ENCODE data around the gene SPATA3.

The SPATA3 gene

DNA sequence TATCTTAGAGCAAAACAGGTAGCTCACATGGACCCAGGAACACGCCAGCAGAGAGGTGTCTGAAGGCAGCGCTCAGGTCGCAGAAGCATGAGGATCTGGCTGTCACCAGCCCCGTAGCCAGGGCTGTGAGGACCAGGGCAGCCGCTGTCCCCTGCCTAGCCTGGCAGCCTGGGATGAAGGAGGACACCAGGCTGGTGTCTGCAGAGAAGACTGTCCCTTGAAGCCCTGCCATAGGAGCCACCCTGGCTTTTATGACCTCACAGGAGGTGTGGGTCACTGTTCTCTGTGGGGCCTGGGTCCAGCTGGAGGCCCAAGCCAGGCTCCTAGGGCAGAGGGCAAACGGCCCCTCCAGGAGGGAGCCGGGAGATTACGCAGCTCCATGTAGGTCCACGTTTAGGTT, at the start of gene SPATA3:
TSS of gene SPATA3 (plus strand) at position 301 of the 400 bp plus-strand sequence. CDS start 113 bp downstream, outside the sequence.
- Histone ChIP-seq H3K27ac (ENCODE audit: low read depth, low read length) (no peak within 1 kb of the TSS), H3K27me3 (ENCODE audit: insufficient read depth, low read length) (peaks cover 94% of the 10 kb centered on the region), H3K79me2 (ENCODE audit: control insufficient read depth, insufficient read depth, low read length, unreplicated experiment) (no peaks in the 10 kb centered on the region), H3K36me3 (ENCODE audit: insufficient read depth, low read length) (no peaks in the 10 kb centered on the region), H3K4me3 (ENCODE audit: low read depth, low read length) (no peak within 1 kb of the TSS), H3K4me1 (ENCODE audit: control insufficient read depth, insufficient read depth, low read length, unreplicated experiment) (no peaks in the 10 kb centered on the region), H2AFZ (ENCODE audit: low read length, unreplicated experiment) (no peak within 1 kb of the TSS)

DNA sequence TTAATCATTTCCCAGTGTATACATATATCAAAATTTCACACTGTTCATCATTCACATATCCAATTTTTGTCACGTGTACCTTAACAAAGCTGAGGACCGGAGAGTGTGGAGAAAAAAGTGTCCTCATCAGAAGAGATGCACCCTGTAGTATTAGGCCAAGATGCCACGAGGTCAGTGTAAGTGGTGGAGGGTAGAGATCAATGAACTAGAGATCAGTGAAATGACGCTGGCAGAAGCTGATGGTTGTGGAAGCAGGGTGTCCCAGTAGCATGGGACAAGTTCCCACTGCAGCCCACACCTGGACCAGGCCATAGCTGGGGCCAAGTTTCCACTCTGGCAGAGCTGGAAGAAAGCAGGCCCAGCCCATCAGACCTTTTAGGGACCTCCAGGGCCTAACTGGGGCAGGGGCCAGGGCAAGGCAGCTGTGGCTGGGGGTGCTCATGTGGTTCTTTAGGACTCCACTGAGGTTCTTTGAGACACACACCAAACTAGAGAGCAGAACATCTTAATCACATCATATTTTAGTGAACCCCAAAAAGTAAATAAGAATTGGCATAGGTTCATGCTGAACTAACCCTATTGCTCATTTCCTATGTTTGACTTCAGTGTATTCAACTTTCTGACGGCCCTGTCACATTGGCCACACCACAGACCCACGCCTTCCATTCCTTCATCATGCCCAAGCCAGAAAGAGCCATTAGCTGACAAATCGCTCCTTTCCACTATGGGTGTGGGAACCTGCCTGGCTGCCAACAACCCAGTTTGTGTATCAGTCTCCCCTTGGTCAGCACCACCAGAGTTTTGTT, 49.3 kb upstream of the SPATA3 start:
- Histone ChIP-seq H3K4me1 (ENCODE audit: control insufficient read depth, insufficient read depth, low read length, unreplicated experiment) (no peaks in the 10 kb centered on the region), H3K79me2 (ENCODE audit: control insufficient read depth, insufficient read depth, low read length, unreplicated experiment) (no peaks in the 10 kb centered on the region), H3K36me3 (ENCODE audit: insufficient read depth, low read length) (no peaks in the 10 kb centered on the region), H2AFZ (ENCODE audit: low read length, unreplicated experiment) (no peak overlapping the region), H3K27me3 (ENCODE audit: insufficient read depth, low read length) (peaks cover 17% of the 10 kb centered on the region; the same call in 1 of the 2 replicates), H3K4me3 (ENCODE audit: low read depth, low read length) (no peak overlapping the region), H3K27ac (ENCODE audit: low read depth, low read length) (no peak overlapping the region)

DNA sequence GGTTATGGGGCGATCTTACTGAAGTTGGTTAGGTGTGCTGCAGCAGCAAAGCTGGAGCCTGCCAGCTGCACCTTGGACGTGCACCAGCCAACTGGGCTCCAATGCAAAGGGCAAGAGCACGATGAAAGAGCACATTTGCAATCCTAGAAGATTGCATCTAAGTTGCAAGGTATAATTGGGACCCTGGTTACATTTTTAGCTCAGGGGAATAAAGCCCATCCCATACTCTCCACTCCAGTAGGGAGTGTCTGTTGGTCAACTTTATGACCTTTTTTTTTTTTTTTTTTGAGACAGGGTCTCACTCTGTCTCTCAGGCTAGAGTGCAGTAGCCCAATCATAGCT, 48.7 kb upstream of the SPATA3 start:
- no peak overlapping the region for H3K4me3 ChIP-seq (ENCODE audit: low read depth, low read length)
- H3K36me3 ChIP-seq (ENCODE audit: insufficient read depth, low read length) = no peaks in the 10 kb centered on the region
- H2AFZ ChIP-seq (ENCODE audit: low read length, unreplicated experiment) = no peak overlapping the region
- H3K79me2 ChIP-seq (ENCODE audit: control insufficient read depth, insufficient read depth, low read length, unreplicated experiment) = no peaks in the 10 kb centered on the region
- H3K4me1 ChIP-seq (ENCODE audit: control insufficient read depth, insufficient read depth, low read length, unreplicated experiment) = no peaks in the 10 kb centered on the region
- no peak overlapping the region for H3K27ac ChIP-seq (ENCODE audit: low read depth, low read length)
- peaks cover 17% of the 10 kb centered on the region; the same call in 1 of the 2 replicates for H3K27me3 ChIP-seq (ENCODE audit: insufficient read depth, low read length)

DNA sequence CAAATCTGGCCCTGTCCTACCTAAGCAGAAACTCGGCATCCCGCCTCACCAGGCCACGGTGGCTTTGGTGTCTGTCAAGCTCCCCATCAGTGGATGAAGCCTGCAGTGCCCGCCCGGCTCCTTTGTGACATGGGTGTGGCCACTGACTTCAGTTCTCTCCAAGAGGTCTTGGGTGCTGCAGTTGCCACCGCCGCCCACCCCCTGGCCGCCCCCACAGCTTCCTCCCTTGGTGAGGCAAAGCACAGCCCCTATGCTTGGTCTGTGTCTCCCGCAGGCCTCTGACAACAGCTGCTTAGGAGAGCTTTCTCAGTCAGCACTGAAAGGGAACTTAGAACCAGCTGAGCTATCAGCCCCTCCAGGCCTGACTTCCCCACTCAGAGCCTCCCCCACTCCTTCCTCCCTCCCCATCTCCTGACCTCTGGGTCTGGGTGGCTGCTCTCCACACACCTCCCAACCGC, 48.0 kb upstream of the SPATA3 start:
- Histone ChIP-seq H3K79me2 (ENCODE audit: control insufficient read depth, insufficient read depth, low read length, unreplicated experiment) (no peaks in the 10 kb centered on the region), H3K27me3 (ENCODE audit: insufficient read depth, low read length) (peaks cover 17% of the 10 kb centered on the region; the same call in 1 of the 2 replicates), H2AFZ (ENCODE audit: low read length, unreplicated experiment) (no peak overlapping the region), H3K27ac (ENCODE audit: low read depth, low read length) (no peak overlapping the region), H3K36me3 (ENCODE audit: insufficient read depth, low read length) (no peaks in the 10 kb centered on the region), H3K4me1 (ENCODE audit: control insufficient read depth, insufficient read depth, low read length, unreplicated experiment) (no peaks in the 10 kb centered on the region), H3K4me3 (ENCODE audit: low read depth, low read length) (no peak overlapping the region)

DNA sequence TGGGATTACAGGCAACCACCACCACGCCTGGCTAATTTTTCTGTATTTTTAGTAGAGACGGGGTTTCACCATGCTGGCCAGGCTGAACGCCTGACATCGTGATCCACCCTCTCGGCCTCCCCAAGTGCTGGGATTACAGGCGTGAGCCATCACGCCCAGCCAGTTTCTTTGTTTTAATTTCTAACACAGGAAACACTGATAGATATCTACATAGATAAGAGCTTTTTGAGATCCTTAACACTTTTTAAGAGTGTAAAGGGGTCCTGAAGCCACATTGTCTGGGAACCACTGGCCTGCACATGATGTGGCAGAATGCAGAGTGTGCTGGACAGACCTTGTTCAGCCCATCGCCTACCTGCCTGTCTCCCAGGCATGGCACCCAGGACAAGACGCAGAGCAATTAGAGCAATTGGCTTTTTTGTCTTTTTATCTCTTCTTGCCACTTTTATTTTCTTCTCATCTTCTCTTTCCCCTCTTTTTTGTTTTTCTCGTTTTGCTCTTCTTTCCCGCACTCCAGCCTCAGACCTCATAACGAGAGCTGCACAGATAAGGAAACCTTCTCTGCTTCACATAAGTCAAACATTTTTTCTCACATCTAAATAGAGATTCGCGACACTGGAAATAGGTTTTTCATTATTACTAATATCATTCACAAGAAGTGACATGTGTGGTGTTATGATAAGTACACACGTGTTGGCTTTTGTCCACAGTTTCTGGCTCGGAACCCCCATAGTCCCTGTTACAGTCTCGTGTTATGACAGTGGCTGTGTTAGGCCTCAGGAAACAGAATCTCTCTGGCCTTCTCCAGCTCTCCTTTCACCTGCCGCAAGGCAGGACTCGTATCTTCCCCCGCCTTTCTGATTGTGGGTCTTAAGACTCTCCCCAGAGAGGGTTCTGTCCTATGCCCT, 45.7 kb upstream of the SPATA3 start:
- no peak overlapping the region for H3K4me3 ChIP-seq (ENCODE audit: low read depth, low read length)
- no peaks in the 10 kb centered on the region for H3K79me2 ChIP-seq (ENCODE audit: control insufficient read depth, insufficient read depth, low read length, unreplicated experiment)
- H2AFZ ChIP-seq (ENCODE audit: low read length, unreplicated experiment) = no peak overlapping the region
- H3K27ac ChIP-seq (ENCODE audit: low read depth, low read length) = no peak overlapping the region
- H3K27me3 ChIP-seq (ENCODE audit: insufficient read depth, low read length) = peaks cover 28% of the 10 kb centered on the region; the same call in 1 of the 2 replicates
- H3K36me3 ChIP-seq (ENCODE audit: insufficient read depth, low read length) = no peaks in the 10 kb centered on the region
- no peaks in the 10 kb centered on the region for H3K4me1 ChIP-seq (ENCODE audit: control insufficient read depth, insufficient read depth, low read length, unreplicated experiment)

DNA sequence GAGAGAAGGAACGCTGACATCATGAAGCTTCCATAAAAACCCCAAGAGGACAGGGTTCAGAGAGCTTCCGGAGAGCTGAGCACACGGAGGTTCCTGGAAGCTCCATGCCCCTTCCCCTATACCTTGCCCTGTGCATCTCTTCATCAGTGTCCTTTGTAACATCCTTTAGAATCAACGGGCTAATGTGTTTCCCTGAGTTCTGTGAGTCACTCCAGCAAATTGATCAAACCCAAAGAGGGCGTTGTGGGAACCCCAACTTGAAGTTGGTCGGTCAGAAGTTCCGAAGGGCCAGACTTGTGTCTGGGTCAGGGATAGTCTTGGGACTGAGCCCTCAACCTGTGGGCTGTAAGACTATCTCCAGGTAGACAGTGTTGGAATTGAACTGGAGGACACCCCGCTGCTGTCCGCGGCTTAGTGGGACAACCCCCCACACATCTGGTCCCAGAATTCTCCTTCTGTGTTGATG, 45.0 kb upstream of the SPATA3 start:
- no peak overlapping the region for H3K4me3 ChIP-seq (ENCODE audit: low read depth, low read length)

DNA sequence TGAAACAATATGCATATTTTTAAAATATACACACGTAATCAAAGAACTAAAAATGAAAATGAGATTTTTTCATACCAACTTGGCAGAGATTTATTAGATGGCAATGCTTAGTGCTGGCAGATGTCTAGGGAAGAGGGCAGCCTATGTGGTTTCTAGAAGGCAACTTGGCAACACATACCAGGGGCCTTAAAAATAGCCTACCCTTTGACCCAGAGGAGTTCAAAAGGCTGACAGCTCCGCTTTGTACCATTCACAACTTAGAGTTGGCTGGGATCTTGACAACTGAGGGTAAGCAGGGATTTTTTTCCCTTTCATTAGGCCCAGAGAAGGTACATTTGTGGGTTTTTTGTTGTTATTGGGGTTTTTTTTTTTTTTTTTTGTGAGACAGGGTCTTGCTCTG, 44.5 kb upstream of the SPATA3 start:
- Histone ChIP-seq H3K27ac (ENCODE audit: low read depth, low read length) (no peak overlapping the region), H3K79me2 (ENCODE audit: control insufficient read depth, insufficient read depth, low read length, unreplicated experiment) (no peaks in the 10 kb centered on the region), H3K27me3 (ENCODE audit: insufficient read depth, low read length) (peaks cover 33% of the 10 kb centered on the region), H3K4me1 (ENCODE audit: control insufficient read depth, insufficient read depth, low read length, unreplicated experiment) (no peaks in the 10 kb centered on the region), H3K4me3 (ENCODE audit: low read depth, low read length) (no peak overlapping the region), H2AFZ (ENCODE audit: low read length, unreplicated experiment) (no peak overlapping the region), H3K36me3 (ENCODE audit: insufficient read depth, low read length) (no peaks in the 10 kb centered on the region)

More for the DNA sequence above, 45.0 kb upstream of the SPATA3 start:
- Histone ChIP-seq H3K27me3 (ENCODE audit: insufficient read depth, low read length) (peaks cover 31% of the 10 kb centered on the region; the same call in 1 of the 2 replicates), H3K36me3 (ENCODE audit: insufficient read depth, low read length) (no peaks in the 10 kb centered on the region), H3K4me1 (ENCODE audit: control insufficient read depth, insufficient read depth, low read length, unreplicated experiment) (no peaks in the 10 kb centered on the region), H2AFZ (ENCODE audit: low read length, unreplicated experiment) (no peak overlapping the region), H3K27ac (ENCODE audit: low read depth, low read length) (no peak overlapping the region), H3K79me2 (ENCODE audit: control insufficient read depth, insufficient read depth, low read length, unreplicated experiment) (no peaks in the 10 kb centered on the region)

DNA sequence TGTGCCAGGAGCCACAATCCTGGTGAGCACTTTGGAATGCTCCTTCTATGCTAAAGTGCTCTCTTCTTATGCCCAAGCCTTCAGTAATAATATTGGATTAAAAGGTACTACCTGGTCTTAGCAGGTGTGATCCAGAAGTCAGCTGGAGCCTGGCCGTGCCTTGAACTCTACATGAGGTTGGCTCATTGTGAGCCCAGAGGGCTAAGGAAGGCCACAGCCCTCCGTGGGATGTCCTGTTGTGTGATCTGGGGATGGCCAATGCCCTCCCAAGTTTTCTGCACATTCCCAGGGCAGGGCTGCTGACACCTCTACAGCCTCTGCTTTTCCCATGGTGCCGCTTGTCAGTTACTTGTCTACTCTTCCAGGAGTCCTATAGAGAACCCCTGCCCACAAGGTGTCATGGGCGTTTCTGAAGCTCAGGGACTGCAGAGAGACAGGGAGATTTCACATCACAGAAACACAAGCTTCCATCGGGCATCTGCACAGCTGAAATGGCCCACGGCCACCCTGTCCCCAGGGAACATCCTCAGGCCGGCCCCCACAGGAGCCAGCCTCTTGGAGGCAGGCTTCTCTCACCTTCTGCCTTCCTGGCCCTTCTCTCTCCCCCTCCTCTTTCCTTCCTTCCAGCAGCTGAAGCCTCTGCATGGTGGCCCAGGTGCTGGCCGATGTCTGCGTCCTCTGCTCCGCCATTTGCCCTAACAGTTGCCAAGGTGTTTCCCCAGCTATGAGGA, 43.5 kb upstream of the SPATA3 start:
- peaks cover 42% of the 10 kb centered on the region for H3K27me3 ChIP-seq (ENCODE audit: insufficient read depth, low read length)
- no peak overlapping the region for H3K27ac ChIP-seq (ENCODE audit: low read depth, low read length)
- H3K4me3 ChIP-seq (ENCODE audit: low read depth, low read length) = no peak overlapping the region
- no peaks in the 10 kb centered on the region for H3K4me1 ChIP-seq (ENCODE audit: control insufficient read depth, insufficient read depth, low read length, unreplicated experiment)
- H3K79me2 ChIP-seq (ENCODE audit: control insufficient read depth, insufficient read depth, low read length, unreplicated experiment) = no peaks in the 10 kb centered on the region
- H3K36me3 ChIP-seq (ENCODE audit: insufficient read depth, low read length) = no peaks in the 10 kb centered on the region
- no peak overlapping the region for H2AFZ ChIP-seq (ENCODE audit: low read length, unreplicated experiment)

DNA sequence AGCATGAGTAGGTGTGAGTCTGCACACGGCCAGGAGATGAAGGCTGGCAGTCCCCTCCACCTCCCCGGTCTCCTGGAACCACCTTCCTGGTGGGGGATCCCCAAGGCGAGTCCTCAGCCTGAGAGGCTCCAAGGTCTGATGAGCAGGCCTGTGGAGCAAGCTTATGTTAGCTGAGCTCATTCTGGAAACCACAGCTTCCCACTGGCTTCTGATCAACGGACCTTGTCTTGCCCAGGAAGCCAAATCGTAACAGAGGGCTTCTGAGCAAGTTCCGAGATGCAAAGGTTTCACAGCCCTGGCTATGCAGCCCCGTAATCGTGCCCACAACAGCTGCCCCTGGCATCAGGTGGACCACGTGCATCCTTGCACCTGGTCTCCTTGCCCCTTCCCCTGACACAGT, 42.1 kb upstream of the SPATA3 start:
- Histone ChIP-seq H3K79me2 (ENCODE audit: control insufficient read depth, insufficient read depth, low read length, unreplicated experiment) (no peaks in the 10 kb centered on the region), H3K27me3 (ENCODE audit: insufficient read depth, low read length) (peaks cover 55% of the 10 kb centered on the region), H3K4me3 (ENCODE audit: low read depth, low read length) (no peak overlapping the region), H3K4me1 (ENCODE audit: control insufficient read depth, insufficient read depth, low read length, unreplicated experiment) (no peaks in the 10 kb centered on the region), H3K36me3 (ENCODE audit: insufficient read depth, low read length) (no peaks in the 10 kb centered on the region), H3K27ac (ENCODE audit: low read depth, low read length) (no peak overlapping the region), H2AFZ (ENCODE audit: low read length, unreplicated experiment) (no peak overlapping the region)

DNA sequence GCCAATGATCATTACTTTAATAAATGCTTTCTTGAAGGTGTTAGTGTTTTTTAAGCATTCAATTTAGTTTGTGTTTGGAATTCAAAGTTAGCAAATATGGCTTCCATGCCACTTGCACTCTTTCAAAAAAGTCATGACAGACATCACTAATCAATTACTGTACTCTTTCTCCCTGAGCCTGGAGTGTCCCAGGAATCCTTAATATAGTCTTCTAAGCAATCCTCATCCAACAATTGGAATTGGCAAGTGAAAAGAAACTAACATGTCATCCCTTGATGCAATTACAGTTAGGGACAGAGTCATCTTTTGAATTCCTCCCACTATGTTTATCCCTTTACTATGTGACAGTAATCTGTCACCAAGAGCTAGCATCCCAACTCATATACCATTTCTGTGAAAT, 41.2 kb upstream of the SPATA3 start:
- Histone ChIP-seq H3K4me1 (ENCODE audit: control insufficient read depth, insufficient read depth, low read length, unreplicated experiment) (no peaks in the 10 kb centered on the region), H2AFZ (ENCODE audit: low read length, unreplicated experiment) (no peak overlapping the region), H3K79me2 (ENCODE audit: control insufficient read depth, insufficient read depth, low read length, unreplicated experiment) (no peaks in the 10 kb centered on the region), H3K27ac (ENCODE audit: low read depth, low read length) (no peak overlapping the region), H3K27me3 (ENCODE audit: insufficient read depth, low read length) (peaks cover 64% of the 10 kb centered on the region), H3K4me3 (ENCODE audit: low read depth, low read length) (no peak overlapping the region), H3K36me3 (ENCODE audit: insufficient read depth, low read length) (no peaks in the 10 kb centered on the region)

Data from ACC112 (cell line).